NCI-H2227 (cell line): ENCODE measurements around the gene TRIM3.

Experiments
- DNase-seq: peaks from one replicate; lab custom pipeline; 2025; ENCODE audit not compliant: unreplicated experiment; lab: John Stamatoyannopoulos, UW

TRIM3 gene

DNA sequence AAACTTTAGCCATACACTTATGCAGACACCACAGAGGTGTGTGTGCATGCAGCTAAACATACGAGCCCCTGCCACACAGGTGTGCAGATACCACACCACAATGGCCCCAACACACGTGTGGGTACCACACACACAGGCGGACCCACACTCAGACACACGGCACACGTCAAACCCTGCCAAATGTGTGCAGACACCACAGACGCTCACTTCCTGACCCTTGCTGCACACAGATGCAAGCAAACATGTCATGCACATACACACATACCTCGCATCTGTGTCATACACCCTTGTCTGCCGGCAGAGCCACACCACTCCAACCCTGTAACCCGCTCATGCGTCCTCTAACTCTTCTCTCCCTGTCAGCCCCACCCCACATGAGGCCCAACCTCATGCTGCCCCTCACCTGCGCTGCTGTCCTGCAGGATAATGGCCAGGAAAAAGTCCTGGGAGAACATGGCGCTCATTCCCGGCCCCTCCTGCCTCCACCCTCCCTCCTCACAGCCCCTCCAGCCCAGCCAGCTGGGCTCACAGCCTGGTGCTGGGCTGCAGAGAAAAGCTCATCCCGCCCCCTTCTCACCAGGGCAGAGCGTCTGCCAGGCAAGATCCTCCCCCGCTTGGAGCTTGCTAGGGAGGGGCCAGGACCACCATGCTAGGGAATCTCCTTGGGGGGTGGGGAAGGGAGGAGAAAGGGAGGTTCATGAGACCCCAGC is 69.2 kb downstream of the TRIM3 start:
- DNase-seq, result peak; percentile 88

DNA sequence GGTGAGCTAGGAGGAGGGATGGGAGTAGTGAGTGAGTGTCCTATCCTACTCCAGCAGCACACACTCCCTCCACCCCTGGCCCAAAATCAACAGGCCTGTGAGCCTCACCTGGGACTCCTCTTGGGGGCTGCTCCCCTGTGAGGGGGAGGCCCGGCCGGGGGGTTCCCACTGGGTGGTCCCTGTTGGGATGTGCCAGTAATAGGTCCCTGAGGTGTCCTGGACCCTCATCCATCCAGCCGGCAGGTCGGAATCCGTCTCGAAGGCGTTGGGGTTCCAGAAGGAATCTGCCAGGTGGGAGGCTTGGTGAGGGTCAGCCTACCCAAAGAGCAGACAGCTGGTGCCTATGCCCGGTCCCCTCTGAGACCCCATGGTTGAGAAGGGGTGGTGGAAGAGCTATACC is 70.2 kb downstream of the TRIM3 start:
- DNase-seq, result no peak

DNA sequence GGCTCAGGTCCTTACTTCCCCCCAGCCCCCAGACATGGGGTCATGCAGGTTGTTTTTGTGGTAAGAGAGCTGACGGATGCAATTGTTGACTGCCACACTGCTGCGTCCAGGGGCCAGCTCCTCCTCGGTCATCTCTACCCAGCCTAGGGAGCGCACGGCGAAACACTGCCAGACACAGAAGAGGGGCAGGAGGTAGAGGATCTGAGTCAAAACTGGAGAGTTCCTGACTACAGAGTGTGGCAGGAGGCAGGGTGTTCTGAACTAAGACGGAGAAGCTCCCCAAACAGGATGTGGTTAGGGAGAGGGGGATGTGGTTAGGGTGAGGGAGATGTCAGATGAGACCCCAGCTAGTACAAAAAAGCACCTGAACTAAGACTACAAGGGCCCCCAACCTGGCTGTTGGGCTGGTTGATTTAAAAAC is 71.2 kb downstream of the TRIM3 start:
- DNase-seq, result no peak

DNA sequence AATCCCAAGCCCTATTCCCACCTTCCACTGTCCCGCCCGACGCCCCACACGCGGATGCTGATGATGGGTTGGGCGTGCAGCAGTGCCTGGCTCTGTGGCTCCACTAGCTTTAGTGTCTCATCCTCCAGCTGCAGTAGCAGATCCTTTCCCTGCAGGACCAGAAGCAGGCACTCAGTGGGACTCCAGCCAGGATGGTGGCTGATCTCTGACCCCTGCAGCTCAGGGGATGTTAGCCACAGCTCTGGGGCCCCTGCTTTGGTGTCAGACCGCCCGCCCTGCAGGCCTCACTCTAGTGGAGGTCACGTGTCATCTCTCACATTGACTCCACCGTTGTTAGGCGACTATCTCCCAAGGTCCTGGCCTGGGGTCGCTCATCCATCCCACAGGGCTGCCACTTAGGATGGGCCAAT is 71.7 kb downstream of the TRIM3 start:
- DNase-seq, result no peak

DNA sequence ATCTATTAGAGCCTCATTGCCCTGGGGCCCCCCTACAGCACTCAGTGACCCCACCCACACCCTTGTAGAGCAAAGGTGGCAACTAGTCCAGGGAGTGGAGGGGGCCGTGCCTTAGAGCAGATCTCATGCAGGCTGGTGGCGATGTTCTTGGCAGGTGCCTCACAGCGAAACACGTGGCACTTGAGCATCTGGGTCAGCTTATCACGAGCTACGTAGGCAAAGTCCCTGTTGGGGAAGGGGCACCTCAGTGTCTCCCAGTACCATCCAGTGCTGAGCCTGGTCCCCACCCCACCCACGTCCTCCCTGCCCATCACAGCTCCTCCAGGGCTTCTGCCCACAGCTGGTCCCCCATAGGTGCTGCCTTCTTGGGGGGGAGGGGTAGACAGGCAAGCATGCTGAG is 72.3 kb downstream of the TRIM3 start:
- DNase-seq, result no peak

DNA sequence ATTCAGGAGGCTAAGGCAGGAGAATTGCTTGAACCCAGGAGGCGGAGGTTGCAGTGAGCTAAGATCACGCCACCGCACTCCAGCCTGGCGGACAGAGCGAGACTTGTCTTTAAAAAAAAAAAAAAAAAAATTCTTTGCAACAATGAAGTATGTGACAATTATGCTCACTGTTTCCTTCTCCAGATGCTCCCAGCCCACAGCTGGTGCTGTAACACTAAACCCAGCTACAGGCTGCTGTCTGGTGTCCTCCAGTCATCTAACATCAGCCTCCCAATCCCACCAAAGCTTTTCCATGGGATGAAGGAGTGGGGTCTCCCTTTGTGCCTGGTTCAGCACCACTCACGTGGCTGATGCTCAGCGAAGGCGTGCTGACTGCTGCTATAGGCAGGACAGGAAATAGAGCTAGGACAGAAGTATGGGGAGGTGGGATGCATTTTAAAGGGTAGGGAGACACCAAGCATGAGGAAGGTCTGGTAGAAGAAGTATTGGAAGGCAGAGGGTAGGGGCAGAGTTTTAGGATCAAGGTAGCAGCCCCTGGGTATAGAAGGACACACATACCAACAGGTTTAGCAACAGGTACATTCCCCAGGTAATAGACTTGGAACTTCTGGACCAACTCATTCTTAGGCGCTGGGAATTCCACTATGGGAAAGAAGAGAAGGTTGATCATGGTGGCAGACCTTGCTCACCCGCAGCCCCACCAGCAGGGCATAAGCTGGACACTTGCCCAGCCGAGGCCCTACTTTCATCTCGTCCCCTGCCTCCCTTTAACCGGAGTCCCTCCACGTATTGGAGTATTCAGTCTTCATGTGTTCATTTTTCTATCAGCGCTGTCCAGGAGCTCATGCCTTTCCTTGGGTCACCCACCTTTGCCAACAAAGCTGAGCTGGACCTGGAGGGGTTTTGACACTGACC is 73.1 kb downstream of the TRIM3 start:
- no peak for DNase-seq
